GM19468 (cell line): ENCODE measurements around the gene FBN2.

Source experiments
- ATAC-seq: cut with Tn5 transposase; IDR thresholded peaks from one replicate; pipeline ENCODE4 v1.9.1; 2021; ENCODE audit warnings: mild to moderate bottlenecking, moderate library complexity, moderate number of reproducible peaks; ENCODE audit not compliant: unreplicated experiment; ENCODE audit errors: extremely low read depth

FBN2 gene

GRCh38 chr5:128271859-128272464 is 266.1 kb downstream of the FBN2 start:
- ATAC-seq = no peak

DNA sequence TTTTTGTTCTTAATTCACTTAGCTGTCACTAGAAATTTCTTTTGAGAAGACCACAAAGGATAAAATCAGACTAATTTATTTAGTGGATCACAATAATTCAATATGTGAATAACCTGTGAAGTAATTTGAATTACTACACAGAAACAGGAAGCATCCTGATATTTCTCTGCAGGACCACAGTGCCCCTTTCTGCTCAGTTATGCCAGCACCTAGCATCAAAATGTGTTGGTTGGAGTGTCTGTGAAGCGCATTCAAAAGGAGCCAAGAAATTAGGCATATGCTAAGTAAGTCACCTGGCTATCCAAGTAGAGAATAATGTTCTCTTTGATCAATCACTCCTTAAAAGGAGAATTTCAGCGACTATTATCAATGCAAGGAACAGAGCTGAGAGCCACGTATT is 267.0 kb downstream of the FBN2 start:
- ATAC-seq = no peak

- no peak for ATAC-seq
These were observed 273.3 kb downstream of the FBN2 start for GRCh38 chr5:128264564-128265360.

- ATAC-seq = no peak
These were observed 274.7 kb downstream of the FBN2 start for GRCh38 chr5:128263357-128263756.

- ATAC-seq = no peak
These were observed 275.1 kb downstream of the FBN2 start for GRCh38 chr5:128262911-128263310.

DNA sequence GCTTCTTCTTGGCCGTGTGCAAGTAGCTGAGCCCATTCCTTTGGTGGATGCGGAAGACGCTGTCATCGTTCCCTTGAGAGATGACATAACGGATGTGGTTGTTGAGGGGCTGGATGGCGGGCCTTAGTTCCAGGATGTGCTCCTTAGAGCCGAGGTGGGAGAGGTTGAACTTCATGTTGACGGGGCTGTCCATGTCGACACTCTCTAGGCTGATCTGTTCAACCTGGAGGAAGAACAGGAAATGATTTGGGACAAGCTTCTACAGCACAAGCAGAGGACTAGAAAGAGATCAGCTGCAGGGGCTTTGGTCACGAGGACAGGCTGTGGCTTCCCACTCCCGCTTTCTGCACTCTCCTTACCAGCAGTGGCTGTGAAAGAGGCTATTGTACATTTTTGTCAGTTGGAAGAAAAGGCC is 278.4 kb downstream of the FBN2 start:
- no peak for ATAC-seq

DNA sequence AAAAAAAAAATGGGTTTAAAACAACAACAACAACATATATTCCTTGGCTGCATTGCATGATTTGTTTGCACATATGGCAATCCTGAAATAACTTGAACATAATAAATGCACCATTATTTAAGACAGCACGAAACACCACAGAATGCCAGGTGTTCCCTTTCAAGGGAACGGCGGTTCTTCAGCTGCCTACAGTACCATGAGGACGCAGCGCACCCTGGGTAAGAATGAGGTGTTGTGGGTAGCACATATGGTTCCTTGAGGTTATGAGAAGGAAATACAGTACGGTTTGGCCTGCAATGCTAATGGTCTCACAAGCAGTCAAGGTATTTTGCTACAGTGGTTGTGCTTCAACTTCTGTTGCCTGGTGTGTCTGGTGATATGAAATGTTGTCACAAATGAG is 279.7 kb downstream of the FBN2 start:
- ATAC-seq = no peak

GRCh38 chr5:128257076-128257475 is 281.0 kb downstream of the FBN2 start:
- ATAC-seq = no peak

GRCh38 chr5:128254789-128255188 is 283.3 kb downstream of the FBN2 start:
- ATAC-seq = no peak

- no peak for ATAC-seq
These were observed 284.2 kb downstream of the FBN2 start for GRCh38 chr5:128253880-128254279.

DNA sequence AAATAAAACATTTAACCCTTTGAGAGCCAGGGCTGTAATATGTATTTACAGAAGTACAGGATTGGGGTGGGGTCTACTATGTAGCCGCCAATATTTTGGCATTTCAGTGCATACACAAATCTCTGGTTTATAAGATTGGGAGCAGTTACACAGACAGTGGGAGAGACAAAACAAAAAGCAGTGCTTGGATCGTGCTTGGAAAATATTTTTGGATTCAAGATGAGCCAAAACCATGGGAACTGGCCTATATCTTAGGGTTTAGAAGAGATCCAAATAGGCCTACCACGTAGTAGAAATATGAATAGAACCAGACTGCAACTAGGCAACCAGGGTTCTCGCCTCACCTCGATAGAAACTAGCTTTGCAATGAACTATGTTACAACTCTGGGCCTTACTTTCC is 284.9 kb downstream of the FBN2 start:
- no peak for ATAC-seq

GRCh38 chr5:128252756-128253155 is 285.3 kb downstream of the FBN2 start:
- ATAC-seq = no peak

DNA sequence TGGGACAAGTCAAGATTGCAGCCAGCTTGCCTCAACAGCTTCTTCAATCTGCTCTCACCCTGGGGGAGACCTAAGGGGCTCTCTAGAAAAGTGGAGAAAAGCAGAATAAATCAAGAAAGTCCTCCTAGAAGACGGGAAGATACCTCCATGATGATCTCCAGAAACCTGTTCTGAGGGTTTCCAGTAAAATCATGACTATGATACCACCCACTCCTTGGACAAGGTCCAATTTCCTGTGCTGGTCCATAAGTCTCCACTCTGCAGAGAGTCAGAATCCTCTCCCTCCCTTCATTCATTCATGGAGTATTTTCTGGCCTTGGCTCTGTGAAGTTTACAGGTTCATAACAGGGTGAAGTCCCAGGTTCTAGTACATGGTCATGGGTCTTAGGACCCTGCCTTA is 285.8 kb downstream of the FBN2 start:
- ATAC-seq = no peak

- ATAC-seq = no peak
These were observed 292.1 kb downstream of the FBN2 start for GRCh38 chr5:128245974-128246373.

- ATAC-seq = no peak
These were observed 294.0 kb downstream of the FBN2 start for GRCh38 chr5:128243958-128244582.

GRCh38 chr5:128241051-128241695 is 296.9 kb downstream of the FBN2 start:
- ATAC-seq = no peak

GRCh38 chr5:128237546-128237945 is 300.5 kb downstream of the FBN2 start:
- no peak for ATAC-seq

DNA sequence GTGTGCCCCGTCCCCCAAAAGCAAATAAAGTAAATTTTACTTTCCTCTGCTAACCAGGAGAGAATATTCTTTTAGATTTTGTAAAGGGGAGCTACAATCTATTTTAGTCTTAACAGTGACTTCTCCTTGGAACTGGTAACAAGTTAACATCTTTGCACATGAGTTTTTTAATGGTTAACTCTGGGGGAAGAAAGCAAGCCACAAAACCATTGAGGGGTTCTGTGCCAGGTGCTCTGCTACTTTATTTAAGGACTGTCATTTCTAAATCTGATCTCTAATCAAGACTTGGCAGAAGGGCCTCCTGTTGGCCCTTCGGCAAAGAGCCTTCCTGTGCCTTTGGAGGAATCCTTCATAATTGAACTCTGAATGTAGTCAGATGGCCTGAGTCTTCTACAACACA is 301.0 kb downstream of the FBN2 start:
- ATAC-seq = no peak

GRCh38 chr5:128236334-128236733 is 301.7 kb downstream of the FBN2 start:
- ATAC-seq = no peak

DNA sequence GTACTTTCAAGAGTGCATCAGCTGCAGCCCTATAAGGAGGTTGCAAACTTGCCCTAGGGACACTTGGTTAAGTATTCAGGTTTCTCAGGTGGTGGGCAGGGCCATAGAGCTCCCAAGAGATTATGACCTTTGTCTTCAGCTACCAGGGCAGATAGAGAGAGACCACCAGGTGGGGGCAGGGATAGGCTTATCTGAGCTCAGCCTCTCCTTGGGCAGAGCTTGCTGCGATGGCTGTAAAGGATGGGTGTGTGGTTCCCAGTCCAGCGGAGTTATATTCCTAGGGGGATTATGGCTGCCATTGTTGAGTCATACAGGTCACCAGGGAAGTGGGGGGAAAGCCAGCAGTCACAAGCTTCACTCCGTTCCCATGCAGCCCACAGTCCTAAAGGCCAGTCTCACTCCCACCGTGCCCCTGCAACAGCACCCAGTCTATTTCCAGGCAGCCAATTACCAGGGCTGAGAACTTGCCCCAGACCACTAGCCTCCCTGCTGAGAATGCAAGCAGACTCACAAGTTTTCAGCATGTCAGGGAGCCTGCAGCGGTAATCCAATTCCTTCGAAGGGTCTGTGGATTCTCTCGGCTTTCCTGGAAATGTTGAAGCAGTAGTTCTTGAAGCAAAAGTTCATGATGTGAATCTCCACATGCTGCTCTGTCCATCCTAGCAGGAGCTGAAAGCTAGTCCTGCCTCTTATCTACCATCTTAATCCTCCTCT is 303.0 kb downstream of the FBN2 start:
- no peak for ATAC-seq
